Measurements from ENCODE around the gene PKNOX1.
"Not testable (repeated sequence)": the region's sequence is repeated elsewhere in the genome, so short reads cannot be mapped to it uniquely, and the experiment has no call there.

Gene PKNOX1

GRCh38 chr21:43044547-43044946 lies 70.2 kb downstream of the PKNOX1 start:
- DNase-seq (ENCODE audit: low read depth in 2 of 2, low spot score in 1 of 2), result not testable (repeated sequence)

GRCh38 chr21:43045165-43045875 lies 71.0 kb downstream of the PKNOX1 start:
- DNase-seq (ENCODE audit: low read depth in 2 of 2, low spot score in 1 of 2), result not testable (repeated sequence)

GRCh38 chr21:43045876-43046821 lies 71.8 kb downstream of the PKNOX1 start:
- not testable (repeated sequence) for DNase-seq (ENCODE audit: low read depth in 2 of 2, low spot score in 1 of 2)

- DNase-seq (ENCODE audit: low read depth in 2 of 2, low spot score in 1 of 2), result not testable (repeated sequence)
Observed at GRCh38 chr21:43053112-43053511, 78.8 kb downstream of the PKNOX1 start.

- DNase-seq (ENCODE audit: low read depth in 2 of 2, low spot score in 1 of 2), result not testable (repeated sequence)
Observed at GRCh38 chr21:43062955-43063664, 88.7 kb downstream of the PKNOX1 start.

GRCh38 chr21:43064265-43064917 lies 90.0 kb downstream of the PKNOX1 start:
- not testable (repeated sequence) for DNase-seq (ENCODE audit: low read depth in 2 of 2, low spot score in 1 of 2)

- not testable (repeated sequence) for DNase-seq (ENCODE audit: low read depth in 2 of 2, low spot score in 1 of 2)
Observed at GRCh38 chr21:43065991-43066390, 91.6 kb downstream of the PKNOX1 start.

- DNase-seq (ENCODE audit: low read depth in 2 of 2, low spot score in 1 of 2), result not testable (repeated sequence)
Observed at GRCh38 chr21:43066690-43067089, 92.3 kb downstream of the PKNOX1 start.

GRCh38 chr21:43068065-43068464 lies 93.7 kb downstream of the PKNOX1 start:
- DNase-seq (ENCODE audit: low read depth in 2 of 2, low spot score in 1 of 2), result not testable (repeated sequence)

GRCh38 chr21:43069682-43070081 lies 95.3 kb downstream of the PKNOX1 start:
- not testable (repeated sequence) for DNase-seq (ENCODE audit: low read depth in 2 of 2, low spot score in 1 of 2)

GRCh38 chr21:43072742-43073141 lies 98.4 kb downstream of the PKNOX1 start:
- not testable (repeated sequence) for DNase-seq (ENCODE audit: low read depth in 2 of 2, low spot score in 1 of 2)

- DNase-seq (ENCODE audit: low read depth in 2 of 2, low spot score in 1 of 2), result not testable (repeated sequence)
Observed at GRCh38 chr21:43074401-43075169, 100.2 kb downstream of the PKNOX1 start.

GRCh38 chr21:43075170-43076022 lies 101.0 kb downstream of the PKNOX1 start, which contains the start of gene CBS:
CBS (minus strand) TSS chr21:43075835; CDS start chr21:43072193, 3,642 bp downstream.
- not testable (repeated sequence) for DNase-seq (ENCODE audit: low read depth in 2 of 2, low spot score in 1 of 2)

GRCh38 chr21:43076023-43076637 lies 101.8 kb downstream of the PKNOX1 start:
- DNase-seq (ENCODE audit: low read depth in 2 of 2, low spot score in 1 of 2), result not testable (repeated sequence)

GRCh38 chr21:43076643-43077042 lies 102.3 kb downstream of the PKNOX1 start:
- DNase-seq (ENCODE audit: low read depth in 2 of 2, low spot score in 1 of 2), result not testable (repeated sequence)

GRCh38 chr21:43082587-43083300 lies 108.4 kb downstream of the PKNOX1 start:
- not testable (repeated sequence) for DNase-seq (ENCODE audit: low read depth in 2 of 2, low spot score in 1 of 2)
